ENCODE measurements around the gene KCNJ4.

DNA sequence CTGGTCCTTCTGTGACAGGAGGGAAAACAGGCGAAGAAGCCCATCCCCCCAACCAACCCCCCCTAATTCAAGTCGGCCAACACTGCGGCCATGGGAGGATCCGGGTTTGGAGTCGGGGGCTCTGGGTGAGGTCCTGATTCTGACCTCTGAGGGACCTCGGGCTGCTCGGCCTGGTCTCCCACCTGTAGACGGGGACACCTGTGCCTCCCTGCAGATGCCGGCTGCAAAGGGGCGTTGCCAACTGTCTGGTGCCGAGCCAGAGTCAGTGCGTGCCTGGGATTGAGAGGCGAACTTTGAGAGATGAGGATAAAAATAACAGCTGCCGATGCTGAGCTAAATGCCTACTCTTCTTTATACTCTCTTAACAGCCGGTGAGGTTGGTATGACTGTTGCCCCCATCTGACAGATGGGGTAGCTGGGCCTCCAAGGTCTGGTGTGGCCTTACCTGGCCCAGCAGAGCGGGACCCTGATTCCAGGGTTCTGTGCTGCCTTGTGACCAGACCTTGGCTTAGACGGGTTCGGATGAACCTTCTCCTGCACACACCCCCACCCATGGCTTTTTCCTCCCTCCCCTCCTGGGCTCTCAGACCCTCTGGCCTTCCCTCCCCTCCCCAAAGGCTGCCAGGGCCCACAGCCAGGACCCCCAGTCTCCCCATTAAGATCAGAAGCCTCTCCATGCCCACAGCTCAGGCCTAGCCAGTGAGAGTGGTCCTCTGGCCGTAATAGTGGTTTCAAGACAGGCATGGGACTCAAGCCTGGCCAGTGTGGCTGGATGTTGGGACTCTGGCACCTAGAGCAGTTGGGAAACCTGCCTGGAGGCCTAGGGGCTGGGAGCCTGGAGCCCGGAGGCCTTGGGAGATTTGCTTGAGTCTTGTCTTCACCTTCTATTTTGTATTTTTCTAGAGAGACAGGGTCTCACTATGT is 41.7 kb downstream of the KCNJ4 start:
- TF ChIP-seq, protein P1, sequence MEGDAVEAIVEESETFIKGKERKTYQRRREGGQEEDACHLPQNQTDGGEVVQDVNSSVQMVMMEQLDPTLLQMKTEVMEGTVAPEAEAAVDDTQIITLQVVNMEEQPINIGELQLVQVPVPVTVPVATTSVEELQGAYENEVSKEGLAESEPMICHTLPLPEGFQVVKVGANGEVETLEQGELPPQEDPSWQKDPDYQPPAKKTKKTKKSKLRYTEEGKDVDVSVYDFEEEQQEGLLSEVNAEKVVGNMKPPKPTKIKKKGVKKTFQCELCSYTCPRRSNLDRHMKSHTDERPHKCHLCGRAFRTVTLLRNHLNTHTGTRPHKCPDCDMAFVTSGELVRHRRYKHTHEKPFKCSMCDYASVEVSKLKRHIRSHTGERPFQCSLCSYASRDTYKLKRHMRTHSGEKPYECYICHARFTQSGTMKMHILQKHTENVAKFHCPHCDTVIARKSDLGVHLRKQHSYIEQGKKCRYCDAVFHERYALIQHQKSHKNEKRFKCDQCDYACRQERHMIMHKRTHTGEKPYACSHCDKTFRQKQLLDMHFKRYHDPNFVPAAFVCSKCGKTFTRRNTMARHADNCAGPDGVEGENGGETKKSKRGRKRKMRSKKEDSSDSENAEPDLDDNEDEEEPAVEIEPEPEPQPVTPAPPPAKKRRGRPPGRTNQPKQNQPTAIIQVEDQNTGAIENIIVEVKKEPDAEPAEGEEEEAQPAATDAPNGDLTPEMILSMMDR (IDR thresholded peaks at IDR 0.05; ENCODE audit: borderline replicate concordance, extremely low read depth, low read length, poor library complexity, severe bottlenecking) = no peak
- TF ChIP-seq EZH2 (IDR thresholded peaks at IDR 0.05; ENCODE audit: borderline replicate concordance, low read depth, low read length, severe bottlenecking) = no peak
